Measurements from ENCODE around the gene TADA2B.

DNA sequence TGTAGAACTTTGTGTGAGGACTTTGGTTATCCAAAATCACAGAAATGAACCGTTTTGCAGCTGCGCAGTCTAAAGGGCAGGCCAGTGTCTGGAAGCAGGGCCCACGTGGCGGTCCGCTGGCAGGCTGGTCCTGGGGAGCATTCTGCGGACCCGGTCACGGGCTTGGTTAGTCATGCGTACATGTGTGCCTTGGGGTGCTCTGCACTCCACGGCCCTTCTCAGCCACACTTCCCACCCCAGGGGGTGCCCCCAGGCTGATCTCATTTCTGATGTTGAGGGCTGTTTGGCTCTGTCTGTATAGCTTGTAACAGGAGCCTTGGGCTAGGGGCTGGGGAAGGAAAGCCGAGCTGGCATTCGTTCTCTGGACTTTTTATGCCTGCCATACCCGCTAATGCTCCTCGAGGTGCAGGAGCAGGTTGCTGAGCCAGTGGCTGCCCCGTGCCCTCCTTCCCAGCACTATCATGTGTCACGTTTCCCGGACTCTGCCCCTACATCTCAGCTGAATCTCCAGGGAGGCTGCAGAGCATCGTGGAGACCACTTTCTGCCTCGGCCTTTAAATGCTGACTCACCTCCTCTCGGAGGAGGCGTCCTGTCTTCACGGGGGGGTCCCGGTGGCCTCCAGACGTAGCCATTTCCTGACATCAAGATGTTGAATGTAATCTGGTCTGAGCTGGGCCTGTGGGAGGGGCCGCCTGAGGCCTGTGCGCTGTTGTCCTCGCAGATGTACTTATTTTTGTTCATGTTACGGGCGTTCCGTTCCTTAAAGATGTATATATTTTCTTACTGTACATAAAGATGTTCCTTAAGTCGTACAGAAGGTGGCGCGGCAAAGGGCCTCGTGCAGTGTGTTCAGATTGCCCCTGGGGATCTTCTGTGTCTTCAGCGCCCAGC is 11.4 kb upstream of the TADA2B start:
- no peak for TF ChIP-seq ZNF274 (IDR thresholded peaks at IDR 0.05; ENCODE audit: low read depth, low read length)
- TF ChIP-seq SUZ12 (IDR thresholded peaks at IDR 0.05; ENCODE audit: extremely low read depth, insufficient read depth, insufficient read length) = no peak

Data from NT2/D1 (cell line).